GM12873 (cell line): ENCODE results near the gene ALAS2.

Experiments used
- TF ChIP-seq, protein P1 (sequence below): IDR thresholded peaks from 2 replicates; pipeline ENCODE4 v1.5.1; 2012; ENCODE audit warnings: low read depth, mild to moderate bottlenecking, moderate library complexity, low read length, control low read depth; ENCODE audit not compliant: insufficient read depth; ENCODE audit errors: missing control alignments

ALAS2 gene

DNA sequence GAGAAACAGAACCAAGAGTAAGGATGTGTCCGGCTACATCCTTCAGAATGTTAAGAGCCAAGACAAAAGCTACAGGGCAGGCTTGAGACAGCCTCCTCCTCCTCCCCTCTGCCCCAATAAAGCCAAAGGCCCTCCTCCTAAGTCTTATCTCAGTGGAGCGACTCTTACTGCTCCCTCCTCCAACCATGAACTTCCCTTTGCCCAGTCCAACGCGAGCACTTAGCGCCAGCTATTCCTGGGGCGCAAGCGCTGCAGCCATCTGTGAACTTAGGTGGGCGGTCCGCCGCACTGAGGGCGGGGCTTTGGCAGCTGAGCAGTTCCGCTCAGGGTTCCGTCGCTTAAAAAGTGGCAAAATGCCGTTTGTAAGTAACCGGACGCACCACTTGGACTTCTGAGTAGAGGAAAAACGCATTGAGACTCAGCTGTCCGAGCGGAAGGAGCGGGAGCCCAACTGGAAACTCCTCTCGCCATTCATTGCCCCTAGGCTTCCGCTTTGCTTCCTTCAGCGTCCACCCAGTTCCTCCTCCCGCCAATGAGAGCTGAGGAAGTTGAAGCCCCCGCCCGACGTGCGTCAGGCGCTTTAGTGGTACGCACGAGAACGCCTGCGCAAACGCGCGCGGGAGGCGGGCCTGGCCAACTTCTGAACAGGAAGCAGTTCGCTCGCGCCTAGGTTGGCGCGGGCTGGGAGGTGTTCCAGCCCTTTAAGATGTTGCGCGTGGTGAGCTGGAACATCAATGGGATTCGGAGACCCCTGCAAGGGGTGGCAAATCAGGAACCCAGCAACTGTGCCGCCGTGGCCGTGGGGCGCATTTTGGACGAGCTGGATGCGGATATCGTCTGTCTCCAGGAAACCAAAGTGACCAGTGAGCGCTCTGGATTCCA, 30.8 kb downstream of the ALAS2 start, which contains the start of gene APEX2:
Gene APEX2, plus strand, starts transcription at position 647 of the 882 bp plus-strand sequence. Its CDS starts 60 bp downstream, at position 707.
- TF ChIP-seq, protein P1, sequence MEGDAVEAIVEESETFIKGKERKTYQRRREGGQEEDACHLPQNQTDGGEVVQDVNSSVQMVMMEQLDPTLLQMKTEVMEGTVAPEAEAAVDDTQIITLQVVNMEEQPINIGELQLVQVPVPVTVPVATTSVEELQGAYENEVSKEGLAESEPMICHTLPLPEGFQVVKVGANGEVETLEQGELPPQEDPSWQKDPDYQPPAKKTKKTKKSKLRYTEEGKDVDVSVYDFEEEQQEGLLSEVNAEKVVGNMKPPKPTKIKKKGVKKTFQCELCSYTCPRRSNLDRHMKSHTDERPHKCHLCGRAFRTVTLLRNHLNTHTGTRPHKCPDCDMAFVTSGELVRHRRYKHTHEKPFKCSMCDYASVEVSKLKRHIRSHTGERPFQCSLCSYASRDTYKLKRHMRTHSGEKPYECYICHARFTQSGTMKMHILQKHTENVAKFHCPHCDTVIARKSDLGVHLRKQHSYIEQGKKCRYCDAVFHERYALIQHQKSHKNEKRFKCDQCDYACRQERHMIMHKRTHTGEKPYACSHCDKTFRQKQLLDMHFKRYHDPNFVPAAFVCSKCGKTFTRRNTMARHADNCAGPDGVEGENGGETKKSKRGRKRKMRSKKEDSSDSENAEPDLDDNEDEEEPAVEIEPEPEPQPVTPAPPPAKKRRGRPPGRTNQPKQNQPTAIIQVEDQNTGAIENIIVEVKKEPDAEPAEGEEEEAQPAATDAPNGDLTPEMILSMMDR, result no peak

DNA sequence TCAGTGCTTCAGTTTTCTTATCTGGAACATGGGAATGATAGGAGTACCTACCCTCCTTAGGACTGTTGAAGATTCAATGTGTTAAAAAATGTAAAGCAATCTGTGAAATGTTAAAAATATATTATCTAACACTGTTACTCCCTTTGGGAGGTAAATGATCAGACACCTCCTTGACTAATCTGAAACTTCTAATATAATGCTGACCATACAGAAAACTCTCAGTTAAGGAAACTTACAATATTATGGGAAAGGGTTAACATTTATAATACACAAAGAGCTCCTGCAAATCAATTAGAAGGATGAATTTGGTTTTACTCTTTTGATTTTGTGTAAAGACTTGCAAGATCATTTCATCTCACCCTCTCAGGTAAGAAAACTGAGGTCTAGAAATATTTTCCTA, 35.2 kb downstream of the ALAS2 start:
- TF ChIP-seq, protein P1, result no peak

DNA sequence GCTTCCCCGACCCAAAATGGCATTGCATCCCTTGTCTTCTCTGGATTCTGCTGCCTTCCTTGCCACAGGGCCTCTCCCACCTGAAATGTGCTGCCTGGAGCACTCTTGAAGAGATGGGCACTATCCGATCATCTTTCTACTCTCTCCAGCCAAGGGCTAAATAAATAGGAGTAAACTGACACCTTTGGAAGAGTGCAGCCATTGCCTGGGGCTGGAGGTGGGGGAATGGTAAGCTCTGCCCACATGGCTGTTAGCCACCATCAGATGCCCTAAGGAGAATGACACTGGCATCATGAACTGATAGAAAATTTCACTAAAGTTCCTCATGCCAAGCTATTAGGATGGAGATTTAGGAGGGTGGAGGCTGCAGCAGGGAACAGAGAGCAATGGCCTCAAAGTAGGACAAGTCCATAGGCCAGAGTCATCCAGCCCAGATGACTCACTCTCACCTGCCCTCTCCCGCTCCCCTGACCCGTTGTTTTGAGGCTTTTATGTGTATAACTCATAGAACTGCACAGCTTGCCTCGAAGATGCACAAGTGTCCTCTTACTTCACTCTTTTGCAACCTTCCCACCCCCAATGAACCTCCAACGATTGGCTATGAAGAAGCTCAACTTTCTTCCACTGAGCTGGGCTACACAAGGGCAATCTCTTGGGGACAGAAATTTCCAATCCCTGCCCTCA, 36.0 kb downstream of the ALAS2 start:
- TF ChIP-seq, protein P1, result no peak

DNA sequence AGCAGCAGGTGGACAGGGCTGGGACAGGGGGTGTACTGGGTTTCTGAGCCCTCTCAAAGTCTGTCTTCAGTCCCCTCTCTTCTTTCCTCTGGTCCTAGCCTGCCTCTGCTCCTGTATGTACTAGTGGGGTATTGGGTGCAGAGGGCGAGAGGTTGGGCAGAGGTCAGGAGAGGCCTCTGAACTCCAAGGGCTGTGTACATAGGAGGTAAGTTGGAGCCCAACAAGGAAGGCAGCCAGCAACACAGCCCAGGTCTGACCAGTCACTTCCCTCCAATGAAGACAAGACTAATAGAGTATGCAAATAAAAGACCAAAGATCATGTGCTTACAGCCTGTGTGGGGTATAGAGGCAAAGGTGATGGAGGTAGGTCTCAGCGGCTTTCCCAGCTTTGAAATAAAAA, 36.7 kb downstream of the ALAS2 start, which contains the start of gene PFKFB1:
Gene PFKFB1, minus strand, starts transcription at position 90 of the 400 bp plus-strand sequence. CDS start 181 bp downstream, outside the sequence.
- TF ChIP-seq, protein P1, result no peak

- TF ChIP-seq, protein P1, result no peak
Measured at GRCh38 chrX:54992911-54993622, 37.7 kb downstream of the ALAS2 start.

- TF ChIP-seq, protein P1, result no peak
Measured at GRCh38 chrX:54991706-54992105, 39.1 kb downstream of the ALAS2 start.
